HG03060 (cell line): ENCODE data around the gene PDZD2.
"Not testable (repeated sequence)": the region's sequence is repeated elsewhere in the genome, so short reads cannot be mapped to it uniquely, and the experiment has no call there.

Experiments used
- ATAC-seq: cut with Tn5 transposase; IDR thresholded peaks from one replicate; pipeline ENCODE4 v1.9.1; 2021; ENCODE audit warnings: low read depth, moderate number of reproducible peaks; ENCODE audit not compliant: unreplicated experiment

PDZD2 gene

DNA sequence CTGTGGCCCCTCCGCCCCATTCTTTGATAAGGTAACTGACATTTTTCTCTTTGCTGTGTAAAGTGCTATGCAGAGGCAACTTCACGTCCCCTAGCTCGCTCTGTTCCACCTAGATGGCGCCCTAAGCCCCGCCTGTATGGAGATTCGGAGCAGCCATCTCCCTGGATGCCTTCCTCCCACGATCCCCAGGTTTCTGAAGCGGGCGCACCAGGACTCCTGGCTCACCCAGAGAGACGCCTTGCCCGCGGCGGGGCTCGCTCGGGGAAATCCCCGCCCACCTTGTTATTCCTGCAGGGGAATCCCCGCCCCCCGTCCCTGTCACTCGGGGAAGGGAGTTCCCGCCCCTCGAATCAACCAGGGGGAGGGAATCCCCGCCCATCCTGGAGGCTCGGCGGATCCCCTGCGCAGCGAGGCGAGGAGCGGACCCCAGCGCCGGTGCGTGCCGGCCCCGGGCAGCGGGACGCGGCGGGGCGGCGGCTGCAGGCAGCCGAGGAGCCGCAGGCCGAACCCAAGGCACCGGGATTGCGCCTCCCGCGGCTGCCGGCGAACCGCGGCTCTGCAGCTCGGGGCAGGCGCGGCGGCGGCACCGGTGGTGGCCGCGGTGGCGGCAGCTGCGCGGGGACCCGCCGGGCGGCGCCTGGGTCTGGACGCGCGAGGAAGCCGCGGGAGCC lies at the start of gene PDZD2:
Gene PDZD2, plus strand, starts transcription at position 384 of the 671 bp plus-strand sequence.
- peak; percentile 48 for ATAC-seq

DNA sequence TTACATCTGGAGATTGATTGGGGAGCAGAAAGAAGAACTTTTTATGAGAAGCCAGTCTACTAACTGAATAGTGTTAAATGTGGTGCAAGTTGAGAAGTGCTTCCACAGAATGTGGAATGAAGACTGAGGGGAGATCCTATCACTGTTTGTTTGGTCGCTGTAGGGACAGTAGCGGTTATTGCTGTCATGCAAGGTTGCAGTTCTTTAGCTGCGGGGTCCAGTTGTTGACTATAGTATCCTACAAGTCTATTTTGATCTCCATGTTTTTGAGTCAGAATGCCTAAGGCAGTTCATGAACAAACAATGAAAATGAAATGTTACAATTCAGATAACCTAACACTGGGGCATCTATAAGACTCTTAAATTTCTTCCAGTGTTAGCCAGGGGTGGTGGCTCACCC lies 45.3 kb upstream of the PDZD2 start:
- ATAC-seq = no peak

DNA sequence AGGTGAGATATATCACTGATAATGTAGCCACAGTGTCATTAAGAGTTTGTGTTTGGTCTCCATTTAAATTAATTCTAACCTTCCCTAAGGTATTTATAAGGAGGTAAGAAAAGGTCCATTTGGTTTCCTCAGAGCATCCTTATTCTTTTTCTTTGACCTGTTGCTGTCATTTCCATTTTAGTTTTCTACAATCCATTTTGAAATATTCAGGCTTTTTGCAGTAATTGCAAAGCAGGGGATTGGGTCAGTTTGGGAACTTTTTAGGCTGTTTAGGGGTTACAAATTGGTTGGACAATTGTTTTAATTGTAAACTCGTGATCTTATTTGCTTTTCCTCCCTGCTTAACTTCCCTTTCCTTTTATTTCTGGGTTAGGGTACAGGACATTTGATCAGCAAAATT lies 42.6 kb upstream of the PDZD2 start:
- no peak for ATAC-seq

DNA sequence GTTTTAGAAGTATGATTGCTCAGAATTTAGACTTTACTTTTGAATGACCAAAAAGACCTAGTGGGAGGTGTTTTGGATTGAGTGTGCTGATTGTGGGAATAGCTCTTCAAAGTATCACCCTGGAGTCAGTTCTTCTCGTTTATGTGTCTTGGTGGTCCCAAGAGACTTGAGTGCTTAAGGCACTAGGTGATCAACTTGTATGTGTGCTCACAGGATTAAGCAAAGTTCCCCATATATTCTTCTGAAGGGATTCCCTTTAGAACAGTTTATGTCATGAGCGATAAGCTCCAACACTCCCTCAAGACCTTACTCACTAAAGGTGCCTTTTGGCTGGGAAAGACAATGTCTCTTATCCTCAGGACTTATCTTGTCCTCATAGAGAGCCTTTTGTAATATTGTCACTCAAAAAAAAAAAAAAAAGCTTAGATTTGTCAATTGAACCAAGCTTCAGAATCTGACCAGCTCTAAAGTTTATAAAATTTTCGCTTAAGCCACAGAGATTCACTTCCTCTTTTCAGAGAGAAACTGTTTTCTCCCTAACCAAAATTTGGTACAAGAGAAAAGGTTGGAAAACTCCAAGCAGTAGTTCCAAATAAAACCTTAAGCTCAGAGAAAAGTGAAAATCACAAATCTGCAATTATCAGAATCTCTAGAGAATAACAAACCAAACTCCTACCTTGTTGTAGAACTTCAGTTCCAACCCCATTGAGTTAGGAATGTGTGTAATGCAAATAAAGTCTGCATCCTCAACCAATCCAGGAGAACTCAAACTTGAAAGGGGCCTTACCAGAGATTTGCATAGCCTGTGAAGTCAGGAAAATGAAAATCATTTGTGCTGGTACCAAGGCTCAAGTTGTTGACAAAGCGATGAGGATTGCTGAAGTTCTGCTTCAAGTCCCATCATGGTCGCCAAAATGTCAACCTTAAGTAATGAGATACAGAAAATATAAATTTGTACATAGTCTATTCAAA lies 40.0 kb upstream of the PDZD2 start:
- no peak for ATAC-seq

- not testable (repeated sequence) for ATAC-seq
These were observed 36.6 kb upstream of the PDZD2 start for GRCh38 chr5:31602305-31602704.

DNA sequence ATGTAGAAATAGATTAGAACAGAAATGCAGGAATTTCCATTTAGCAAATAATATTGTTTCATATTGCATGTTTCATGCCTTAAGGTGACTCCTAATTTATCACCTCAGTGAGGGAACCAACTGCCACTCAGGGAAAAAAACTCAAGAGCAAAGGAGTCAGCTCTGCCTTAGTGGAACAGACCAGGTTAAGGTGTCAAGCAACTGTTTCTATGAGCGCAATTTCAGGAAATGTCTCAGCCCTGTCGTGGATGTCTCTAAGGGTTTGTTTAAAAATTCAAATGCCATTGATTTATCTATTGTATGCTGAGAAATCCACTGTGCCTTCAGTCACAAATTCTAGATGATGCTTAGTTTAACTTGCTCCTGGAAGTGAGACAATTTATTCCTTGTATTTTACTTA lies 34.7 kb upstream of the PDZD2 start:
- no peak for ATAC-seq

GRCh38 chr5:31604644-31605043 lies 34.3 kb upstream of the PDZD2 start:
- no peak for ATAC-seq

DNA sequence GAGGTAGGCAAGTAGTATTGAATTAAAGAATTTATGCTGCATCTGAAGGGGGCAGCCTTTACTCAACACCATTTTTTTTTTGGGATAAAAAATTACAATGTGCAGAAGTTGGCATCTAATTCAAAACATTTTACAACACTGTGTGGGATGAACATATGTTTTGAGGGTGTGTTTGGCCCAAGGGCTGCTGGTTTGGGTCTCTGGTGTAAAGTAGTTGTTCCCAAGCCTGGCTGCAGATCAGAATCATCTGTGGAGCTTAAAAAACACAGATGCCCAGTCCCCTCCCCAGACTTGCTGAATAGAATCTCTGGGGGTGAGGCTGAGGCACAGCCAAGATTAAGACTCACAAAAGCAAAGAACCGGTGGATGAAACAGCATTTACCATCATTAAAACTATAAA lies 33.0 kb upstream of the PDZD2 start:
- no peak for ATAC-seq

GRCh38 chr5:31607546-31607945 lies 31.4 kb upstream of the PDZD2 start:
- ATAC-seq = no peak

GRCh38 chr5:31611002-31611401 lies 27.9 kb upstream of the PDZD2 start:
- ATAC-seq = no peak

- ATAC-seq = no peak
These were observed 25.3 kb upstream of the PDZD2 start for GRCh38 chr5:31613651-31614050.

- ATAC-seq = no peak
These were observed 24.5 kb upstream of the PDZD2 start for GRCh38 chr5:31614151-31615020.

DNA sequence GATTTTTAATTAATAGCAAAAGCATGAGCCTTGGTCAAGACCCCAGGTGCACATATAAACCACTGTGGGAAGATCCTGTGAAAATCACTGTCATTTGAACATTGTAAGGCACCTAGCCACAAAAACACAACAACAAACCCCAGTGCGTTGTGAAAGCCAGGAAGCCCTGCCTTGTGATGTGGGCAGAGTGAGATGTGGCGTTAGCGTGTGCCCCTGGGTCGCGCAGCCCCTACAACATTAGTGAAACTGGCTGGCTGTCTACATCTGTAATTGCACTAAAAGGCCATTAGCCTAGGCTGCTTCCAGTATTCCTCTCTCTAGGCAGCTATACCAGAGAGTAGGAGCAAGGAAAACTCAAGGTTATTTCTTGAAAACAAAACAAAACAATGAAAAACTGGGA lies 21.1 kb upstream of the PDZD2 start:
- no peak for ATAC-seq

DNA sequence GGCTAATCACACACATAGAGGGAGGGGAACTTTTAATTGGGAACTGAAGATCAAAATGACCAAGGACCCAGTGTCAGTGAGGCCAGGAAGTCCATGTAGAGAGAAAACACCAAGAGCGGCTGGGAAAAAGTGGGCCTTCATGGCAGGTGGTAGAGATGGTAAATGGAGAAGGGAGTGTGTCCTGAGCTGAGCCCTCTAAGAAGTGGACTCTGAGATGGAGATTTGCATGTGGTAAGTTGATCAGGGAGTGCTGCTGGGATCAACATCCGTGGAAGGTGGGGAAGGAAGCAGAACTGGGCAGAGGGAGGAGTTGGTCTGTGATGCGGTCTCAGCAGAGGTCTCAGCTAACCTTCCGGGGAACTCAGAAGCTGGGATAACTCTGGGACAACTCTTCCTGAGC lies 18.9 kb upstream of the PDZD2 start:
- no peak for ATAC-seq

DNA sequence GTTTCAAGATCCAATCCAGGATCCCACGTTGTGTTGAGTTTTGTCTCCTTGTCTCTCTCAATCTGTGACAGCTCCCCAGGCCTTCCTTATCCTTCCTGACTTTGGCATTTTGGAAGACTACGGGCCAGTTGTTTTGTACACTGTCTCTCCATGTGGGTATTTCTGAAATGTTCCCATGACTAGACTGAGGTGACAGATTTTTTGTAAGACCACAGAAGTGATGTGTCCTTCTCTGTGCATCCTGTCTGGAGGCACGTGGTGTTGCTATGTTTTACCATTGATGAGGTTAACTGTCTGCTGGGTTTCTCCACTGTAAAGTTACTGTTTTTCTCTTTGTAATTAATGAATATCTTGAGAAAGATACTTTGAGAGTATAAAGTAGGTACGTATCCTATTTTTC lies 15.7 kb upstream of the PDZD2 start:
- ATAC-seq = no peak

GRCh38 chr5:31625394-31625793 lies 13.5 kb upstream of the PDZD2 start:
- ATAC-seq = no peak

DNA sequence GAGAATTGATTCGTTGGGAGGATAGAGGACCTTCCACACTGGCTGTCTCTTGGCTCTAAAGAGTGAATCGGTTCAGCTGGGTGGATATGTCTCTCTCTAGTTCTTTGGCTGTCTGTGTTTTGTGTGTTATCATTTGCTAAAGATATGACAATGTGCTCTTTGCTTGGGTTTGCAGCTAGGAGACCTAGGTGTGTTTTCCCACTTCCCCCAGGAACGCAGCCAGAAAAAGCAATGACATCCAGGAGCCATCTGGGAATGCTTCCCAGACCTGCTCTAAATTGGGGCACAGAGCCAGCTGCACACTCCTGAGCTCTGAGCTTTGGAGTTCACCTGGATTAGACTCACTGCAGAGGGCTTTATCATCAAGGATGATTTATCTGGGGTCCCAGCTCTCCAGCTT lies 12.8 kb upstream of the PDZD2 start:
- ATAC-seq = no peak

- no peak for ATAC-seq
These were observed 12.2 kb upstream of the PDZD2 start for GRCh38 chr5:31626604-31627234.

DNA sequence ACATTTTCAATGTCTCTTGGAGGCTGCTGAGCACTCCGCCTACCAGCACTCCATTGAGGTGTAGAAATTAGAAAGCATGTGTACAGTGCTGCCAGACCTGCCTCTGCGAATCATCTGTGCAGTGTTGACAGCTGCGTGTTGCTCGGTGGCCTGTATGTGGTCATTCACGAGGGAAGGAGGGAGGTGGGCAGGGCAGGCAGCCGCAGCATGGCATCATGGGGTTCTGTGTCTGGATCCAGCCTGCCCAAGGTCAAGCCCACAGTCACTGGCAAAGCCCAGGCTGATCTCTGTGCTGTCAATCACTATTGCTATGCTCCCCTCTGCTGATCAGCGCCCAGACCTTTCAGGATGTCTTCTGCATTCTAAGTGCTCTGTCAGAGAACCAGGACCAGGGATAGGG lies 8.0 kb upstream of the PDZD2 start:
- ATAC-seq = no peak

- ATAC-seq = no peak
These were observed 6.5 kb upstream of the PDZD2 start for GRCh38 chr5:31632460-31632859.
